GM12878 (cell line): ENCODE data around the gene IL5. TPM values are rescaled to one million over a fixed set of nuclear protein-coding genes. Genes with fewer than 3 reads are reported as not detected.

Experiments used
- ATAC-seq: fragments of 200-7000 bp; cut with Tn5 transposase; 3 replicates; pipeline ENCODE4 v1.9.1; 2020; ENCODE audit warnings: mild to moderate bottlenecking, moderate library complexity
- BruUV-seq: library from RNA; stranded (reverse); fragments of 400-500 nt; replicated peaks from 2 replicates; lab custom pipeline; 2021; lab: Mats Ljungman, UMichigan
- CTCF ChIA-PET: fragments of 300-600 bp; sonication (Branson Sonifier 250); formaldehyde crosslinking; extraction: SDS; loops from one replicate; lab custom pipeline; 2021; ENCODE audit warnings: inconsistent platforms; lab: Yijun Ruan, JAX
- POLR2A ChIA-PET: fragments of 350-600 bp; formaldehyde crosslinking; extraction: SDS; loops from one replicate; lab custom pipeline; 2021; ENCODE audit warnings: inconsistent platforms; lab: Charles Lee
- RAD21 ChIA-PET: fragments of 300-600 bp; sonication (Branson Sonifier 250); formaldehyde crosslinking; loops from one replicate; lab custom pipeline; 2023; ENCODE audit warnings: antibody characterized with exemption; ENCODE audit not compliant: unreplicated experiment; lab: Charles Lee
- SMC1A ChIA-PET: fragments of 300-600 bp; sonication (Branson Sonifier 250); formaldehyde crosslinking; loops from one replicate; lab custom pipeline; 2023; ENCODE audit not compliant: unreplicated experiment, uncharacterized antibody; lab: Charles Lee
- DNase-seq: peaks from one replicate; pipeline ENCODE4 v3.0.0-alpha.2; 2011; ENCODE audit warnings: low read depth, low spot score
- FAIRE-seq: peaks from 3 replicates; lab custom pipeline; 2011; peaks lifted over from hg19 to GRCh38; lab: Jason Lieb, UNC
- H2AFZ ChIP-seq: 2 replicates; pipeline ENCODE4 v1.6.0; 2011; ENCODE audit warnings: low read depth, low read length, control low read depth; ENCODE audit not compliant: control insufficient read depth
- H3K27ac ChIP-seq: 2 replicates; pipeline ENCODE4 v1.5.1; 2011; ENCODE audit warnings: control low read depth; ENCODE audit not compliant: control insufficient read depth, insufficient read depth
- H3K27me3 ChIP-seq, 2 experiments: replicated peaks in 1 of 2; 2 replicates each; pipeline versions ENCODE4 v1.6.0 to v1.6.1; 2011; ENCODE audit warnings: low read length in 1 of 2; ENCODE audit not compliant: control insufficient read depth in 2 of 2, insufficient read depth in 2 of 2
- H3K36me3 ChIP-seq, 2 experiments: 2 replicates each; pipeline ENCODE4 v1.5.1; 2011; ENCODE audit warnings: low read length in 1 of 2; ENCODE audit not compliant: control insufficient read depth in 2 of 2, insufficient read depth in 2 of 2
- H3K4me1 ChIP-seq: 2 replicates; pipeline ENCODE4 v1.6.1; 2011; ENCODE audit warnings: mild to moderate bottlenecking, low read length, moderate library complexity, mixed read lengths; ENCODE audit not compliant: control insufficient read depth, insufficient read depth
- H3K4me2 ChIP-seq: 2 replicates; pipeline ENCODE4 v1.6.0; 2011; ENCODE audit warnings: control low read depth; ENCODE audit not compliant: control insufficient read depth, insufficient read depth
- H3K4me3 ChIP-seq: fragments of 200-600 bp; sonication (generic); 2 replicates; pipeline ENCODE4 v1.5.1; 2016
- H3K79me2 ChIP-seq: 2 replicates; pipeline ENCODE4 v1.6.0; 2011; ENCODE audit warnings: low read length; ENCODE audit not compliant: control insufficient read depth, insufficient read depth
- H3K9ac ChIP-seq: 2 replicates; pipeline ENCODE4 v1.8.0; 2011; ENCODE audit warnings: low read length, control low read depth, mixed read lengths; ENCODE audit not compliant: control insufficient read depth, insufficient read depth
- H3K9me3 ChIP-seq: replicated peaks from 3 replicates; pipeline ENCODE4 v1.5.1; 2011; ENCODE audit warnings: mild to moderate bottlenecking, low read length; ENCODE audit not compliant: control insufficient read depth, insufficient read depth
- H4K20me1 ChIP-seq: 2 replicates; pipeline ENCODE4 v1.6.0; 2011; ENCODE audit not compliant: control insufficient read depth, insufficient read depth
- CUX1 ChIP-seq: IDR thresholded peaks from 2 replicates; pipeline ENCODE4 v1.6.1; 2012; ENCODE audit warnings: improper control_type of control experiment, low read depth, low read length; ENCODE audit not compliant: insufficient replicate concordance
- ESRRA ChIP-seq: IDR thresholded peaks from 2 replicates; pipeline ENCODE4 v1.6.1; 2012; ENCODE audit warnings: mild to moderate bottlenecking, low read length, improper control_type of control experiment
- KAT2A ChIP-seq: conservative IDR thresholded peaks from 2 replicates; pipeline ENCODE4 v1.6.1; 2011; ENCODE audit warnings: low read depth, low read length; ENCODE audit not compliant: control insufficient read depth
- SIN3A ChIP-seq: IDR thresholded peaks from 2 replicates; pipeline ENCODE4 v1.6.1; 2012; ENCODE audit warnings: low read depth, low read length, improper control_type of control experiment
- ZNF24 ChIP-seq: fragments of 450-650 bp; IDR thresholded peaks from 2 replicates; pipeline ENCODE4 v1.6.1; 2017; ENCODE audit warnings: antibody characterized with exemption, mild to moderate bottlenecking
- WGBS: methylation state at CpG from one replicate; pipeline ENCODE4 v1.1.6; 2016; ENCODE audit warnings: low lambda C conversion rate; ENCODE audit not compliant: insufficient replicate concordance, insufficient coverage; ENCODE audit errors: missing lambda C conversion rate; 5-methylcytosine and 5-hydroxymethylcytosine counted together
- in situ Hi-C: fragments of 300-500 bp; cut with MboI; formaldehyde crosslinking; loops from 9 replicates; pipeline ENCODE4 v1.14.3; 2018; ENCODE audit warnings: mixed read lengths
- intact Hi-C: fragments of 100-400 bp; cut with micrococcal nuclease; formaldehyde crosslinking; loops from one replicate; pipeline ENCODE4 v1.14.2; 2022; ENCODE audit not compliant: unreplicated experiment
- polyA plus RNA-seq, 11 experiments: library from polyadenylated mRNA; depleted of rRNA in 4 of 11; unstranded in 6 of 11; stranded (reverse) in 5 of 11; fragments of >200 nt; fragmentation: Nextera tagmentation in 4 of 11; fragmentation: Illumina TruSeq in 1 of 11; extraction: Ambion mirVana in 4 of 11; extraction: Trizol in 1 of 11; gene quantifications; 1 replicate in 1 of 11; 2 replicates in 10 of 11; pipeline versions ENCODE4 v1.2.1 to v1.2.3, GENCODE V29; 2011 to 2016; ENCODE audit warnings: inconsistent platforms in 2 of 11, missing spikeins in 2 of 11, low read depth in 1 of 11
- total RNA-seq, 4 experiments: library from RNA; depleted of rRNA in 3 of 4; stranded (reverse); fragments of >200 nt in 3 of 4; fragmentation: Illumina TruSeq in 1 of 4; extraction: Trizol in 1 of 4; gene quantifications; 2 replicates each; pipeline versions ENCODE4 v1.2.1 to v1.2.3, GENCODE V29; 2013 to 2021
- TF ChIP-seq, protein P1 (sequence below): fragments of 450-650 bp; formaldehyde crosslinking; IDR thresholded peaks from 2 replicates; pipeline ENCODE4 v1.4.0; 2022; ENCODE audit warnings: mild to moderate bottlenecking, moderate library complexity

IL5 gene
- total and polyA plus RNA-seq, 10 of the 15 experiments (the other 5 are each of a cell fraction or from before 2014, with no cell fraction given): not detected

DNA sequence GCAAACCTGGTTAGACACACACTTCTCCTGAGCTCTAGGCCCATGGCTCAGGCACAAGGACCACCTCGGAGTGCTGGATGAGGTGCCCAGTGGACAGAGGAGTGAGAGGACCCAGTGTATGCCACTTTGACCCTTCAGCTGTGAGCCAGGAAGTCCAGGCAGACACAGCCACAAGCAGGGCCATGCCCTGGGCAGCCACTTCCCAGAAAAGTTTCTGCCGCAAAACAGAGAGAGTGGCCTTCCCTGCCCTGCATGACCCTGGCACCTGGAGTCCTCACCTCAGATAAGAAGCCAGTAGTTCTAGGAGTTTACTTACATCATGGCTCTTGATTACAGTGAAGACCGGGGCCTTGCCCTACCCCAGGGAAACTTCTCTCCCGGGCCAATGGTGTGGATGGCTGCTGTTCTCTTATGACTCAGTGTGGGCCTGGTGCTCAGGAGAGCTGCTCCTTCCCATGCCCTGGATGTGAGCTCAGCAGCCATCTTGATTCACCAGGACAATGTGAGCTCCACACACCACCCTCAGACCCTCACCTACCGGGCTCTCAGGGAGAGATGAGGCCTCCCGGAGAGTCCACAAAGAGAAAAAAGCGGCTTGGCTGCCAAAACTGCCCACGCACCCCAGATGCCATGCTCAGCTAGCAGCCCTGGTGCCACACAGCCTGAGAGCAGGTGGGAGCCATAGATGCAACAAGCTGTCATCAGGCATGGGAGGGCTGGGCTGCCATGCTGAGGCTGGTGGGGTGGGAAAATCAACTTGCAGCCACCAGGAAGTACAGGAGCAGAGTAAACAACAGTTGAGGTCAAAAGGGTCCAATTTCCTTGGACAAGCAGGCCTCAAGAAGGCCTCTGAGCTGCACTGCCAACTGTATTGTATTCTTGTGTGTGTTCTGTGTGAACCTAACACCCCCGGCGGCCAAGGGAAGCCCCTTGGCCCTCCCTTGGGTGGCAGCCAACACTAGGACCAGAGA lies 41.1 kb downstream of the IL5 start:
- ChIA-PET POLR2A (interaction anchor here (0.8 to 3.7 kb wide), 8 partner anchors 12 to 144 kb away, joined by 3 to 26 read pairs (median 6); partner anchors contain the start of genes IRF1 and SLC22A5), CTCF (interaction anchor here (0.7 to 13.6 kb wide), 20 partner anchors 10 to 381 kb away, joined by 3 to 481 read pairs (median 8); partner anchors contain the start of gene IRF1), RAD21 (interaction anchor here (0.6 to 27.2 kb wide), 21 partner anchors 7 to 319 kb away, joined by 3 to 453 read pairs (median 15); partner anchors contain the start of gene IRF1), SMC1A (interaction anchor here (0.6 to 13.3 kb wide), 17 partner anchors 12 to 323 kb away, joined by 3 to 340 read pairs (median 8); partner anchors contain the start of gene IRF1)
- no TSS peak for BruUV-seq
- Histone ChIP-seq H3K4me2 (no peak overlapping the region), H4K20me1 (no peaks in the 10 kb centered on the region), H3K4me3 (no peak overlapping the region), H3K79me2 (no peaks in the 10 kb centered on the region), H3K9me3 (no peaks in the 10 kb centered on the region), H3K27me3 (no peaks in the 10 kb centered on the region), H3K36me3 (no peaks in the 10 kb centered on the region), H2AFZ (no peak overlapping the region), H3K27ac (no peak overlapping the region), H3K9ac (no peak overlapping the region), H3K4me1 (peaks cover 36% of the 10 kb centered on the region)
- TF ChIP-seq CUX1: no peak
- no peak for TF ChIP-seq ESRRA
- TF ChIP-seq KAT2A: no peak
- TF ChIP-seq, protein P1, sequence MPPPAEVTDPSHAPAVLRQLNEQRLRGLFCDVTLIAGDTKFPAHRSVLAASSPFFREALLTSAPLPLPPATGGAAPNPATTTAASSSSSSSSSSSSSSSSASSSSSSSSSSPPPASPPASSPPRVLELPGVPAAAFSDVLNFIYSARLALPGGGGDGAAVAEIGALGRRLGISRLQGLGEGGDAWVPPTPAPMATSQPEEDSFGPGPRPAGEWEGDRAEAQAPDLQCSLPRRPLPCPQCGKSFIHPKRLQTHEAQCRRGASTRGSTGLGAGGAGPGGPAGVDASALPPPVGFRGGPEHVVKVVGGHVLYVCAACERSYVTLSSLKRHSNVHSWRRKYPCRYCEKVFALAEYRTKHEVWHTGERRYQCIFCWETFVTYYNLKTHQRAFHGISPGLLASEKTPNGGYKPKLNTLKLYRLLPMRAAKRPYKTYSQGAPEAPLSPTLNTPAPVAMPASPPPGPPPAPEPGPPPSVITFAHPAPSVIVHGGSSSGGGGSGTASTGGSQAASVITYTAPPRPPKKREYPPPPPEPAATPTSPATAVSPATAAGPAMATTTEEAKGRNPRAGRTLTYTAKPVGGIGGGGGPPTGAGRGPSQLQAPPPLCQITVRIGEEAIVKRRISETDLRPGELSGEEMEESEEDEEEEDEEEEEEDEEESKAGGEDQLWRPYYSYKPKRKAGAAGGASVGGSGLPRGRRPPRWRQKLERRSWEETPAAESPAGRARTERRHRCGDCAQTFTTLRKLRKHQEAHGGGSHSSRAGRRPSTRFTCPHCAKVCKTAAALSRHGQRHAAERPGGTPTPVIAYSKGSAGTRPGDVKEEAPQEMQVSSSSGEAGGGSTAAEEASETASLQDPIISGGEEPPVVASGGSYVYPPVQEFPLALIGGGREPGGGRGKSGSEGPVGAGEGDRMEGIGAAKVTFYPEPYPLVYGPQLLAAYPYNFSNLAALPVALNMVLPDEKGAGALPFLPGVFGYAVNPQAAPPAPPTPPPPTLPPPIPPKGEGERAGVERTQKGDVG (CRISPR knock-in tag): no peak
- no peak for TF ChIP-seq ZNF24
- TF ChIP-seq SIN3A: no peak
- WGBS: 63% methylated on average over 10 of the region's 10 CpGs
- in situ Hi-C loops: loop anchor here (10.0 kb wide), 2 partner anchors 267 to 427 kb away; partner anchors contain the start of gene CSF2
- FAIRE-seq (no peak), DNase-seq (no peak), ATAC-seq (no peak)
- intact Hi-C loops: loop anchor here (1.0 to 5.0 kb wide), 6 partner anchors 83 to 437 kb away; no protein-coding TSS in a partner anchor
